Fibroblast of lung (primary cell): ENCODE results near the gene CACNB2.
"Not testable (repeated sequence)": the region's sequence is repeated elsewhere in the genome, so short reads cannot be mapped to it uniquely, and the experiment has no call there.

ENCODE experiments used
- EZH2 ChIP-seq: IDR thresholded peaks from 2 replicates; pipeline ENCODE4 v1.5.1; 2012; ENCODE audit warnings: low read length, control low read depth, mild to moderate bottlenecking; ENCODE audit errors: missing control alignments
- TF ChIP-seq, protein P1 (sequence below), 2 donors: IDR thresholded peaks in 1 of 2; conservative IDR thresholded peaks in 1 of 2; 1 replicate in 1 of 2; 2 replicates in 1 of 2; pipeline ENCODE4 v1.5.1; 2011 to 2012; ENCODE audit warnings: low read length in 2 of 2, control low read depth in 1 of 2, inconsistent platforms in 1 of 2, low read depth in 1 of 2, mild to moderate bottlenecking in 1 of 2

DNA sequence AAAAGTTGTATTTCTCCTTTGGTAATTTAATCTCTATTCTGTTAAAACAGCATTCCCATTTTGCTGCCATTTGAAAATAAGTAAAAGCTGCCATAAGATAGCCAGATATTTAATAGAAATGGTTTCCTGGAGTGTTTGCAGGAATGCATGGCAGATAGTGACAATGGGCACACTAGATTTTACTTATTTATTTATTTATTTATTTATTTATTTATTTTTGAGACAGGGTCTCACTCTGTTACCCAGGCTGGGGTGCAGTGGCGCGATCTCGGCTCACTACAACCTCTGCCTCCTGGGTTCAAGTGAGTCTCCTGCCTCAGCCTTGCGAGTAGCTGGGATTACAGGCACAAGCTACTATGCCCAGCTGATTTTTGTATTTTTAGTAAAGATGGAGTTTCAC, 13.2 kb downstream of the CACNB2 start:
- TF ChIP-seq, protein P1, sequence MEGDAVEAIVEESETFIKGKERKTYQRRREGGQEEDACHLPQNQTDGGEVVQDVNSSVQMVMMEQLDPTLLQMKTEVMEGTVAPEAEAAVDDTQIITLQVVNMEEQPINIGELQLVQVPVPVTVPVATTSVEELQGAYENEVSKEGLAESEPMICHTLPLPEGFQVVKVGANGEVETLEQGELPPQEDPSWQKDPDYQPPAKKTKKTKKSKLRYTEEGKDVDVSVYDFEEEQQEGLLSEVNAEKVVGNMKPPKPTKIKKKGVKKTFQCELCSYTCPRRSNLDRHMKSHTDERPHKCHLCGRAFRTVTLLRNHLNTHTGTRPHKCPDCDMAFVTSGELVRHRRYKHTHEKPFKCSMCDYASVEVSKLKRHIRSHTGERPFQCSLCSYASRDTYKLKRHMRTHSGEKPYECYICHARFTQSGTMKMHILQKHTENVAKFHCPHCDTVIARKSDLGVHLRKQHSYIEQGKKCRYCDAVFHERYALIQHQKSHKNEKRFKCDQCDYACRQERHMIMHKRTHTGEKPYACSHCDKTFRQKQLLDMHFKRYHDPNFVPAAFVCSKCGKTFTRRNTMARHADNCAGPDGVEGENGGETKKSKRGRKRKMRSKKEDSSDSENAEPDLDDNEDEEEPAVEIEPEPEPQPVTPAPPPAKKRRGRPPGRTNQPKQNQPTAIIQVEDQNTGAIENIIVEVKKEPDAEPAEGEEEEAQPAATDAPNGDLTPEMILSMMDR (conservative IDR thresholded peaks at IDR 0.05 in 1 of 2, IDR thresholded peaks at IDR 0.05 in 1 of 2; ENCODE audit: low read depth in 1 of 2, low read length in 2 of 2), result not testable (repeated sequence)
- not testable (repeated sequence) for TF ChIP-seq EZH2
